Measurements from ENCODE around the gene ABCA8. TPM values are rescaled to one million over a fixed set of nuclear protein-coding genes. Genes with fewer than 3 reads are reported as not detected.
"Not testable (repeated sequence)": the region's sequence is repeated elsewhere in the genome, so short reads cannot be mapped to it uniquely, and the experiment has no call there.

ABCA8 gene
- total RNA-seq (2021): 0.15 to 0.25 TPM (median 0.21 TPM) in 3 replicates
- not detected for Bru-seq, nascent RNA
- long read RNA-seq, experiment 1: 0 reads
- long read RNA-seq, experiment 2: 0 reads
- long read RNA-seq, experiment 3: 0 reads

- no peaks in the 10 kb centered on the region for H3K27me3 Mint-ChIP-seq (ENCODE audit: low read depth)
- H3K9me3 Mint-ChIP-seq: peaks cover 6% of the 10 kb centered on the region
- ATAC-seq (no peak), DNase-seq (ENCODE audit: low spot score) (no peak)
- no peaks in the 10 kb centered on the region for H3K36me3 Mint-ChIP-seq
- POLR2A ChIA-PET: no interaction called here
- TF ChIP-seq ZMAT4 (CRISPR knock-in tag; IDR thresholded peaks at IDR 0.05) (no peak), ZNF396 (CRISPR knock-in tag; IDR thresholded peaks at IDR 0.05; ENCODE audit: borderline replicate concordance) (no peak), MLX (CRISPR knock-in tag; IDR thresholded peaks at IDR 0.05) (no peak), ZBTB21 (CRISPR knock-in tag; IDR thresholded peaks at IDR 0.05; ENCODE audit: borderline replicate concordance) (no peak), STAT6 (CRISPR knock-in tag; conservative IDR thresholded peaks at IDR 0.05; ENCODE audit: low read depth) (no peak), TEAD1 (CRISPR knock-in tag; IDR thresholded peaks at IDR 0.05) (no peak), FOXJ3 (CRISPR knock-in tag; IDR thresholded peaks at IDR 0.05; ENCODE audit: borderline replicate concordance) (no peak), FOXP1 (CRISPR knock-in tag; IDR thresholded peaks at IDR 0.05; ENCODE audit: borderline replicate concordance) (no peak), TCF7 (CRISPR knock-in tag; IDR thresholded peaks at IDR 0.05; ENCODE audit: low read depth) (no peak), FOXK1 (CRISPR knock-in tag; IDR thresholded peaks at IDR 0.05) (no peak), ZSCAN18 (CRISPR knock-in tag; IDR thresholded peaks at IDR 0.05) (no peak), ETV6 (CRISPR knock-in tag; IDR thresholded peaks at IDR 0.05) (no peak), CBFB (CRISPR knock-in tag; IDR thresholded peaks at IDR 0.05; ENCODE audit: low read depth) (no peak), TP53 (CRISPR knock-in tag; IDR thresholded peaks at IDR 0.05) (no peak)
- TF ChIP-seq, protein P1, sequence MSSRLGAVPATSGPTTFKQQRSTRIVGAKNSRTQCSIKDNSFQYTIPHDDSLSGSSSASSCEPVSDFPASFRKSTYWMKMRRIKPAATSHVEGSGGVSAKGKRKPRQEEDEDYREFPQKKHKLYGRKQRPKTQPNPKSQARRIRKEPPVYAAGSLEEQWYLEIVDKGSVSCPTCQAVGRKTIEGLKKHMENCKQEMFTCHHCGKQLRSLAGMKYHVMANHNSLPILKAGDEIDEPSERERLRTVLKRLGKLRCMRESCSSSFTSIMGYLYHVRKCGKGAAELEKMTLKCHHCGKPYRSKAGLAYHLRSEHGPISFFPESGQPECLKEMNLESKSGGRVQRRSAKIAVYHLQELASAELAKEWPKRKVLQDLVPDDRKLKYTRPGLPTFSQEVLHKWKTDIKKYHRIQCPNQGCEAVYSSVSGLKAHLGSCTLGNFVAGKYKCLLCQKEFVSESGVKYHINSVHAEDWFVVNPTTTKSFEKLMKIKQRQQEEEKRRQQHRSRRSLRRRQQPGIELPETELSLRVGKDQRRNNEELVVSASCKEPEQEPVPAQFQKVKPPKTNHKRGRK (CRISPR knock-in tag; IDR thresholded peaks at IDR 0.05; ENCODE audit: borderline replicate concordance): no peak
- TF ChIP-seq, protein P2, sequence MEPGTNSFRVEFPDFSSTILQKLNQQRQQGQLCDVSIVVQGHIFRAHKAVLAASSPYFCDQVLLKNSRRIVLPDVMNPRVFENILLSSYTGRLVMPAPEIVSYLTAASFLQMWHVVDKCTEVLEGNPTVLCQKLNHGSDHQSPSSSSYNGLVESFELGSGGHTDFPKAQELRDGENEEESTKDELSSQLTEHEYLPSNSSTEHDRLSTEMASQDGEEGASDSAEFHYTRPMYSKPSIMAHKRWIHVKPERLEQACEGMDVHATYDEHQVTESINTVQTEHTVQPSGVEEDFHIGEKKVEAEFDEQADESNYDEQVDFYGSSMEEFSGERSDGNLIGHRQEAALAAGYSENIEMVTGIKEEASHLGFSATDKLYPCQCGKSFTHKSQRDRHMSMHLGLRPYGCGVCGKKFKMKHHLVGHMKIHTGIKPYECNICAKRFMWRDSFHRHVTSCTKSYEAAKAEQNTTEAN (CRISPR knock-in tag; IDR thresholded peaks at IDR 0.05): no peak
- TF ChIP-seq, protein P3, sequence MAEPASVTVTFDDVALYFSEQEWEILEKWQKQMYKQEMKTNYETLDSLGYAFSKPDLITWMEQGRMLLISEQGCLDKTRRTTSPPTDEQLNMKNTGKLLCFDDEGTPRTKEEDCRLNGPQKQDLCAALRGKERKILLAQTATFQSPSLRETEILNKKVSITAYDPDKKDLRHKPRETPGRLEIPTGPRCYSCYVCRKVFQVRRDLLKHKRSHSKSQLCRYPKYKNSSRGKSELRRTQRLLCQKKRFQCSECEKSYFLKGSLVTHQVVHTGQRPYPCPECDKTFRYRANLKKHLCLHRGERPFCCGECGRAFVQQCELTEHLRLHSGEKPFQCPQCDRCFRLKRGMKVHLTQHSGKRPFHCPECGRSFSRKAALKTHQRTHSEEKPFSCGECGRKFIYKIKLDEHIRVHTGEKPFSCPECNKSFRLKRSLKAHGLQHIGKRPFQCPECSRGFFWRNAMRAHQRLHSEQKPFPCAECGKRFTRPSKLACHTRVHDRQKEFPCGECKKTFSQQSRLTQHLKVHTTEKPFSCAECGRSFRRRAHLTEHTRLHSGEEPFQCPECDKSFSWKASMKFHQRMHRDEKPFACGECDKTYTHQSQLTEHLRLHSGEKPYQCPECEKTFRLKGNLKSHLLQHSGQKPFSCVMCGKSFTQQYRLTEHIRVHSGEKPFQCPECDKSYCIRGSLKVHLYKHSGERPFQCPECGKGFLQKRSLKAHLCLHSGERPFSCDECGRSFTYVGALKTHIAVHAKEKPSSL (CRISPR knock-in tag; conservative IDR thresholded peaks at IDR 0.05): no peak
- TF ChIP-seq, protein P4, sequence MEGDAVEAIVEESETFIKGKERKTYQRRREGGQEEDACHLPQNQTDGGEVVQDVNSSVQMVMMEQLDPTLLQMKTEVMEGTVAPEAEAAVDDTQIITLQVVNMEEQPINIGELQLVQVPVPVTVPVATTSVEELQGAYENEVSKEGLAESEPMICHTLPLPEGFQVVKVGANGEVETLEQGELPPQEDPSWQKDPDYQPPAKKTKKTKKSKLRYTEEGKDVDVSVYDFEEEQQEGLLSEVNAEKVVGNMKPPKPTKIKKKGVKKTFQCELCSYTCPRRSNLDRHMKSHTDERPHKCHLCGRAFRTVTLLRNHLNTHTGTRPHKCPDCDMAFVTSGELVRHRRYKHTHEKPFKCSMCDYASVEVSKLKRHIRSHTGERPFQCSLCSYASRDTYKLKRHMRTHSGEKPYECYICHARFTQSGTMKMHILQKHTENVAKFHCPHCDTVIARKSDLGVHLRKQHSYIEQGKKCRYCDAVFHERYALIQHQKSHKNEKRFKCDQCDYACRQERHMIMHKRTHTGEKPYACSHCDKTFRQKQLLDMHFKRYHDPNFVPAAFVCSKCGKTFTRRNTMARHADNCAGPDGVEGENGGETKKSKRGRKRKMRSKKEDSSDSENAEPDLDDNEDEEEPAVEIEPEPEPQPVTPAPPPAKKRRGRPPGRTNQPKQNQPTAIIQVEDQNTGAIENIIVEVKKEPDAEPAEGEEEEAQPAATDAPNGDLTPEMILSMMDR (IDR thresholded peaks at IDR 0.05): no peak
- TF ChIP-seq, protein P5, sequence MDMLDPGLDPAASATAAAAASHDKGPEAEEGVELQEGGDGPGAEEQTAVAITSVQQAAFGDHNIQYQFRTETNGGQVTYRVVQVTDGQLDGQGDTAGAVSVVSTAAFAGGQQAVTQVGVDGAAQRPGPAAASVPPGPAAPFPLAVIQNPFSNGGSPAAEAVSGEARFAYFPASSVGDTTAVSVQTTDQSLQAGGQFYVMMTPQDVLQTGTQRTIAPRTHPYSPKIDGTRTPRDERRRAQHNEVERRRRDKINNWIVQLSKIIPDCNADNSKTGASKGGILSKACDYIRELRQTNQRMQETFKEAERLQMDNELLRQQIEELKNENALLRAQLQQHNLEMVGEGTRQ (CRISPR knock-in tag; IDR thresholded peaks at IDR 0.05): no peak
- H3K4me1 Mint-ChIP-seq: no peaks in the 10 kb centered on the region
- no peak within 1 kb of the TSS for H3K4me3 Mint-ChIP-seq
- H3K27ac Mint-ChIP-seq: no peak within 1 kb of the TSS
- CTCF ChIA-PET: interaction anchor here (1.3 to 1.5 kb wide), 2 partner anchors 48 to 183 kb away, joined by 4 to 5 read pairs; no protein-coding TSS in a partner anchor
These were observed at the start of gene ABCA8 for GRCh38 chr17:68955181-68955841. Gene ABCA8, minus strand, starts transcription at chr17:68955392. Its CDS starts 13,358 bp downstream, at chr17:68942034.

DNA sequence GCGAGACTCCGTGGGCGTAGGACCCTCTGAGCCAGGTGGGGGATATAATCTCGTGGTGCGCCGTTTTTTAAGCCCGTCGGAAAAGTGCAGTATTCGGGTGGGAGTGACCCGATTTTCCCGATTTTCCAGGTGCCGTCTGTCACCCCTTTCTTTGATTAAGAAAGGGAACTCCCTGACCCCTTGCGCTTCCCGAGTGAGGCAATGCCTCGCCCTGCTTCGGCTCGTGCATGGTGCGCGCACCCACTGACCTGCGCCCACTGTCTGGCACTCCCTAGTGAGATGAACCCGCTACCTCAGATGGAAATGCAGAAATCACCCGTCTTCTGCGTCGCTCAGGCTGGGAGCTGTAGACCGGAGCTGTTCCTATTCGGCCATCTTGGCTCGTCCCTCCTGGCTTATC is 49.6 kb upstream of the ABCA8 start:
- not testable (repeated sequence) for DNase-seq (ENCODE audit: low spot score)
- peak overlapping the region; percentile 49; the same call in 1 of the 2 replicates for H3K27ac Mint-ChIP-seq

More for the DNA sequence above, 49.6 kb upstream of the ABCA8 start:
- H3K36me3 Mint-ChIP-seq; POLR2A ChIA-PET; ATAC-seq; H3K27me3 Mint-ChIP-seq (ENCODE audit: low read depth): not testable (repeated sequence)
- CTCF ChIA-PET: interaction anchor here (0.6 kb wide), 1 partner anchor 338 kb away, joined by 5 read pairs; no protein-coding TSS in a partner anchor
- Mint-ChIP-seq H3K9me3 (peaks cover 14% of the 10 kb centered on the region), H3K4me1 (peaks cover 17% of the 10 kb centered on the region), H3K4me3 (peak overlapping the region; percentile 74)
